Astrocyte (in vitro differentiated cells and primary cell): ENCODE data around the gene CACNB4. TPM values are rescaled to one million over a fixed set of nuclear protein-coding genes. Genes with fewer than 3 reads are reported as not detected.

Source experiments
- DNase-seq: peaks from one replicate; pipeline ENCODE4 v3.0.0-alpha.2; 2010; ENCODE audit warnings: low read depth
- FAIRE-seq: peaks from 2 replicates; lab custom pipeline; 2011; peaks lifted over from hg19 to GRCh38; lab: Jason Lieb, UNC
- H2AFZ ChIP-seq: 2 replicates; pipeline ENCODE4 v1.6.0; 2012; ENCODE audit warnings: low read depth, low read length, inconsistent platforms
- H3K27ac ChIP-seq: 2 replicates; pipeline ENCODE4 v1.5.1; 2011; ENCODE audit warnings: low read depth, low read length, inconsistent platforms
- H3K27me3 ChIP-seq: 2 replicates; pipeline ENCODE4 v1.6.0; 2011; ENCODE audit warnings: low read length, inconsistent platforms; ENCODE audit not compliant: insufficient read depth
- H3K36me3 ChIP-seq: 2 replicates; pipeline ENCODE4 v1.5.1; 2011; ENCODE audit warnings: low read length, inconsistent platforms; ENCODE audit not compliant: insufficient read depth
- H3K4me1 ChIP-seq: 2 replicates; pipeline ENCODE4 v1.5.1; 2011; ENCODE audit warnings: low read length, inconsistent platforms; ENCODE audit not compliant: insufficient read depth
- H3K4me2 ChIP-seq: 2 replicates; pipeline ENCODE4 v1.6.0; 2012; ENCODE audit warnings: low read length, inconsistent platforms
- H3K4me3 ChIP-seq: 2 replicates; pipeline ENCODE4 v1.5.1; 2011; ENCODE audit warnings: low read depth, mild to moderate bottlenecking, low read length, inconsistent platforms; ENCODE audit not compliant: insufficient read depth
- H3K79me2 ChIP-seq: 2 replicates; pipeline ENCODE4 v1.6.0; 2012; ENCODE audit warnings: mild to moderate bottlenecking, low read length, inconsistent platforms; ENCODE audit not compliant: insufficient read depth
- H3K9ac ChIP-seq: 2 replicates; pipeline ENCODE4 v1.6.0; 2012; ENCODE audit warnings: mild to moderate bottlenecking, low read length, inconsistent platforms
- H3K9me3 ChIP-seq: 2 replicates; pipeline ENCODE4 v1.5.1; 2012; ENCODE audit warnings: low read depth, mild to moderate bottlenecking, low read length, inconsistent platforms; ENCODE audit not compliant: insufficient read depth
- H4K20me1 ChIP-seq: 2 replicates; pipeline ENCODE4 v1.6.0; 2012; ENCODE audit warnings: low read length, inconsistent platforms; ENCODE audit not compliant: insufficient read depth
- H3K27ac Mint-ChIP-seq: one replicate; pipeline ENCODE4 v1.8.0; 2021; ENCODE audit warnings: mild to moderate bottlenecking, mixed read lengths; ENCODE audit not compliant: unreplicated experiment
- H3K27me3 Mint-ChIP-seq: one replicate; pipeline ENCODE4 v1.8.0; 2021; ENCODE audit warnings: low read depth, mixed read lengths; ENCODE audit not compliant: unreplicated experiment
- H3K36me3 Mint-ChIP-seq: one replicate; pipeline ENCODE4 v1.8.0; 2021; ENCODE audit warnings: low read depth, mixed read lengths; ENCODE audit not compliant: unreplicated experiment
- H3K4me1 Mint-ChIP-seq: one replicate; pipeline ENCODE4 v1.8.0; 2021; ENCODE audit warnings: low read depth, mixed read lengths; ENCODE audit not compliant: unreplicated experiment
- H3K4me3 Mint-ChIP-seq: one replicate; pipeline ENCODE4 v1.8.0; 2021; ENCODE audit warnings: mild to moderate bottlenecking, moderate library complexity, mixed read lengths; ENCODE audit not compliant: unreplicated experiment
- H3K9me3 Mint-ChIP-seq: one replicate; pipeline ENCODE4 v1.8.0; 2021; ENCODE audit warnings: mild to moderate bottlenecking, mixed read lengths; ENCODE audit not compliant: unreplicated experiment
- EZH2 ChIP-seq: IDR thresholded peaks from 2 replicates; pipeline ENCODE4 v1.6.1; 2012; ENCODE audit warnings: mild to moderate bottlenecking, low read length, inconsistent platforms; ENCODE audit not compliant: insufficient read depth
- total RNA-seq: library from RNA; stranded (reverse); gene quantifications from 2 replicates; pipeline ENCODE4 v1.2.1, GENCODE V29; 2021
- TF ChIP-seq, protein P1 (sequence below): IDR thresholded peaks from 2 replicates; pipeline ENCODE4 v1.5.1; 2011; ENCODE audit warnings: low read depth, mild to moderate bottlenecking, inconsistent platforms, low read length, moderate library complexity; ENCODE audit not compliant: insufficient read depth

Gene CACNB4
- total RNA-seq, 1 donor from 2014 or later: 1.8 TPM

DNA sequence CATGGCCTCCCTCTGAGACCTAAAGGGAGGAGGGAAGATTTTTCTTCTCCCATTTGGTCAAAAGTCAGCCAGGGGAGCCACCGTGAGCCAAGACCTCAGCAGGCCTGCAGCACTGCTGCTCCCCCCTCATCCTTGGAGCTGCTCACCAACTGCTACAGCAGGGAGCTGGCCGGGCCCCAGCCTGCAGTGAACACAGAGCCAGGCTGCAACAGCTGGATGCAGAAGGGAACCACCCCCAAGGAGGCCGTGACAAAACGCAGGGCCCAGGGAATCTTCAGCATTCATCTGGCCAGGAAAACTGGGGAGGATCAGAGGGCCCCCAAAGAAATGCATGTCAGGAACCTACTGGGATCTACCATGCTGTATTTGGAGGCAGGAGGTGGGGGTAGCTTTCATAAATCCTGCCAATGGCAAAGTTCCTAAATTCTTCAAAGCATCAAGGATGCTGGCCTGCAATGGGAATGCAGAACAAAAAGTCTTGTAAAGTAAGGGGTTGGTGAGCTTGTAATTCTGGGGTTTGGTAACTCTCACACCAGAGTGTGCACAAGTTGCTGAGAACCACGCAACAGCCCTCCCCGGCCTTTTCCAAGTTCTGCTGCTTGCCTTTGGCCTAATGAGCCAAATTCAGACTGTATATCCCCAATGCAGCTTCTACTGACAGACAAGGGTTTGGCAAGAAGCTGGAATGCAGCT, 61.0 kb downstream of the CACNB4 start:
- Histone ChIP-seq H3K79me2 (no peaks in the 10 kb centered on the region), H2AFZ (peak overlapping the region; percentile 24), H4K20me1 (no peaks in the 10 kb centered on the region), H3K4me1 (no peaks in the 10 kb centered on the region), H3K9ac (no peak overlapping the region), H3K27me3 (peaks cover 25% of the 10 kb centered on the region), H3K4me2 (no peak overlapping the region), H3K4me3 (no peak overlapping the region), H3K27ac (no peak overlapping the region), H3K9me3 (no peaks in the 10 kb centered on the region), H3K36me3 (no peaks in the 10 kb centered on the region)
- Mint-ChIP-seq H3K9me3 (no peaks in the 10 kb centered on the region), H3K4me3 (no peak overlapping the region), H3K36me3 (no peaks in the 10 kb centered on the region), H3K27ac (no peak overlapping the region), H3K27me3 (peaks cover 23% of the 10 kb centered on the region), H3K4me1 (peaks cover 4% of the 10 kb centered on the region)
- DNase-seq: no peak
- no peak for FAIRE-seq
- TF ChIP-seq, protein P1, sequence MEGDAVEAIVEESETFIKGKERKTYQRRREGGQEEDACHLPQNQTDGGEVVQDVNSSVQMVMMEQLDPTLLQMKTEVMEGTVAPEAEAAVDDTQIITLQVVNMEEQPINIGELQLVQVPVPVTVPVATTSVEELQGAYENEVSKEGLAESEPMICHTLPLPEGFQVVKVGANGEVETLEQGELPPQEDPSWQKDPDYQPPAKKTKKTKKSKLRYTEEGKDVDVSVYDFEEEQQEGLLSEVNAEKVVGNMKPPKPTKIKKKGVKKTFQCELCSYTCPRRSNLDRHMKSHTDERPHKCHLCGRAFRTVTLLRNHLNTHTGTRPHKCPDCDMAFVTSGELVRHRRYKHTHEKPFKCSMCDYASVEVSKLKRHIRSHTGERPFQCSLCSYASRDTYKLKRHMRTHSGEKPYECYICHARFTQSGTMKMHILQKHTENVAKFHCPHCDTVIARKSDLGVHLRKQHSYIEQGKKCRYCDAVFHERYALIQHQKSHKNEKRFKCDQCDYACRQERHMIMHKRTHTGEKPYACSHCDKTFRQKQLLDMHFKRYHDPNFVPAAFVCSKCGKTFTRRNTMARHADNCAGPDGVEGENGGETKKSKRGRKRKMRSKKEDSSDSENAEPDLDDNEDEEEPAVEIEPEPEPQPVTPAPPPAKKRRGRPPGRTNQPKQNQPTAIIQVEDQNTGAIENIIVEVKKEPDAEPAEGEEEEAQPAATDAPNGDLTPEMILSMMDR: no peak
- TF ChIP-seq EZH2: no peak

DNA sequence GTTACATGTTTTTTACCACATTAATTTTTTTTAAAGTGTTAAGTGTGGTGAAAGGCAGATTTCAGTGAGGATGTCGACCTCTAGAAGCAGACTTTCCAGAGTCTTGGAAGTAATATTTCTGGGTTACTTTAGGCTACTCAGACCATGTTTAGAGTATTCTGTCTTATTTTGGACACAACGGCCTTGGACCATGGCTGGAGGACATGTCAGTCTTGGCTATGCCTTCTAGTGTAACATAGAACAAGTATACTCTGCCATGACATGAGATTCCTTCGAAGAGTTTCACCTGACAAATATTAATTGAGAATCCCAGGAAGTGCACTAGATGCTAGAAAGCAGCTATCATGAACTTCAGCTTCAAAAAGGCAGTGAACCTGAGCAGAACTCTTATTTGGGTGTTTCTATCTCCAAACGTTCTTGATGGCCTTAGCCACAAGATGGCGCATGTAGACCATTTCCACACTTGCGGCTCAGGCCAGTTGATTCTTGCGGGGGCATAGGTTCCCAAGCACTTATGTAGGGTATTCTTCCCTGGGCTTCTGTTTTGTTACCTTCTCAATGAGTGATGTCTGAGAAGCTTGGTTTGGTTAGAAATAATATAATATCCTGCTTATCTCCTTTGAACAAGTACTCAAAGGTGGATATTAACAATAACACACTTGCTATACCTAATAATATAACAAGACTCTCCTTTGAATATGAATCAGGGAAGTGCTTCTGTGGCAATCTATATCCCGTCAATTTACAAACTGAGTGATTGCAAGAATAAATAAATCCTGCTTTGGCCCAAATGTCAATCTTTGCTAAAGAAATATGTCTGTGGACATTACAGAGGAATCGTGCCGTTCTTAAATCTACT, 62.0 kb downstream of the CACNB4 start:
- Mint-ChIP-seq H3K36me3 (no peaks in the 10 kb centered on the region), H3K27ac (no peak overlapping the region), H3K4me3 (no peak overlapping the region), H3K4me1 (peaks cover 8% of the 10 kb centered on the region), H3K9me3 (no peaks in the 10 kb centered on the region), H3K27me3 (peaks cover 23% of the 10 kb centered on the region)
- H3K27me3 ChIP-seq: peaks cover 26% of the 10 kb centered on the region
- DNase-seq (peak; percentile 44), FAIRE-seq (no peak)
- H3K27ac ChIP-seq: no peak overlapping the region
- TF ChIP-seq, protein P1: peak; percentile 88
- TF ChIP-seq EZH2: no peak
- no peak overlapping the region for H3K9ac ChIP-seq
- no peaks in the 10 kb centered on the region for H3K9me3 ChIP-seq
- no peaks in the 10 kb centered on the region for H3K79me2 ChIP-seq
- no peaks in the 10 kb centered on the region for H3K4me1 ChIP-seq
- no peak overlapping the region for H2AFZ ChIP-seq
- no peak overlapping the region for H3K4me2 ChIP-seq
- no peaks in the 10 kb centered on the region for H3K36me3 ChIP-seq
- H3K4me3 ChIP-seq: no peak overlapping the region
- no peaks in the 10 kb centered on the region for H4K20me1 ChIP-seq
